Osteocyte (in vitro differentiated cells): ENCODE measurements around the gene HLA-G. TPM values are rescaled to one million over a fixed set of nuclear protein-coding genes. Genes with fewer than 3 reads are reported as not detected.

ENCODE experiments used
- DNase-seq: peaks from one replicate; pipeline ENCODE4 v3.0.0; 2021; ENCODE audit warnings: mixed read lengths; ENCODE audit not compliant: unreplicated experiment; ENCODE audit errors: extremely low spot score
- H3K27ac Mint-ChIP-seq: one replicate; pipeline ENCODE4 v1.8.0; 2021; ENCODE audit warnings: mild to moderate bottlenecking, mixed read lengths; ENCODE audit not compliant: unreplicated experiment
- H3K27me3 Mint-ChIP-seq: one replicate; pipeline ENCODE4 v1.8.0; 2021; ENCODE audit warnings: mixed read lengths; ENCODE audit not compliant: unreplicated experiment
- H3K36me3 Mint-ChIP-seq: one replicate; pipeline ENCODE4 v1.8.0; 2021; ENCODE audit warnings: mixed read lengths; ENCODE audit not compliant: unreplicated experiment
- H3K4me1 Mint-ChIP-seq: one replicate; pipeline ENCODE4 v1.8.0; 2021; ENCODE audit warnings: mixed read lengths; ENCODE audit not compliant: unreplicated experiment
- H3K4me3 Mint-ChIP-seq: one replicate; pipeline ENCODE4 v1.8.0; 2021; ENCODE audit warnings: mild to moderate bottlenecking, moderate library complexity, mixed read lengths; ENCODE audit not compliant: unreplicated experiment
- H3K9me3 Mint-ChIP-seq: one replicate; pipeline ENCODE4 v1.8.0; 2021; ENCODE audit warnings: mixed read lengths; ENCODE audit not compliant: unreplicated experiment
- CTCF ChIP-seq: fragments of 200-600 bp; sonication (generic); IDR thresholded peaks from 2 replicates; pipeline ENCODE4 v1.5.0; 2021; ENCODE audit warnings: antibody characterized with exemption, mild to moderate bottlenecking, moderate library complexity
- total RNA-seq: library from RNA; stranded (reverse); gene quantifications from 2 replicates; pipeline ENCODE4 v1.2.1, GENCODE V29; 2021

HLA-G gene
- total RNA-seq, 1 donor from 2014 or later = 0.32 TPM

GRCh38 chr6:29791786-29792122, 35.9 kb upstream of the HLA-G start:
- peaks cover 7% of the 10 kb centered on the region for H3K4me1 Mint-ChIP-seq
- no peak overlapping the region for H3K27ac Mint-ChIP-seq
- H3K36me3 Mint-ChIP-seq = no peaks in the 10 kb centered on the region
- no peak for DNase-seq
- H3K9me3 Mint-ChIP-seq = no peaks in the 10 kb centered on the region
- no peak for TF ChIP-seq CTCF
- H3K4me3 Mint-ChIP-seq = peak overlapping the region; percentile 39
- peaks cover 65% of the 10 kb centered on the region for H3K27me3 Mint-ChIP-seq

- TF ChIP-seq CTCF = peak; percentile 48
- DNase-seq = no peak
- Mint-ChIP-seq H3K4me3 (peak overlapping the region; percentile 61), H3K27ac (no peak overlapping the region), H3K27me3 (peaks cover 63% of the 10 kb centered on the region), H3K9me3 (no peaks in the 10 kb centered on the region), H3K4me1 (peaks cover 7% of the 10 kb centered on the region), H3K36me3 (no peaks in the 10 kb centered on the region)
Observed at GRCh38 chr6:29792123-29793035, 35.2 kb upstream of the HLA-G start.

GRCh38 chr6:29793036-29793356, 34.6 kb upstream of the HLA-G start:
- TF ChIP-seq CTCF = no peak
- Mint-ChIP-seq H3K27ac (no peak overlapping the region), H3K27me3 (peaks cover 61% of the 10 kb centered on the region), H3K9me3 (no peaks in the 10 kb centered on the region), H3K4me1 (peaks cover 7% of the 10 kb centered on the region), H3K36me3 (no peaks in the 10 kb centered on the region), H3K4me3 (peak overlapping the region; percentile 61)
- no peak for DNase-seq

- peaks cover 65% of the 10 kb centered on the region for H3K27me3 Mint-ChIP-seq
- no peaks in the 10 kb centered on the region for H3K36me3 Mint-ChIP-seq
- no peak overlapping the region for H3K27ac Mint-ChIP-seq
- DNase-seq = no peak
- no peak for TF ChIP-seq CTCF
- no peaks in the 10 kb centered on the region for H3K9me3 Mint-ChIP-seq
- no peak overlapping the region for H3K4me3 Mint-ChIP-seq
- peaks cover 7% of the 10 kb centered on the region for H3K4me1 Mint-ChIP-seq
Observed at GRCh38 chr6:29793796-29794195, 33.8 kb upstream of the HLA-G start.

- Mint-ChIP-seq H3K27ac (no peak overlapping the region), H3K36me3 (no peaks in the 10 kb centered on the region), H3K27me3 (peaks cover 49% of the 10 kb centered on the region), H3K4me1 (peaks cover 7% of the 10 kb centered on the region), H3K4me3 (no peak overlapping the region), H3K9me3 (no peaks in the 10 kb centered on the region)
- no peak for TF ChIP-seq CTCF
- DNase-seq = no peak
Observed at GRCh38 chr6:29796026-29796425, 31.6 kb upstream of the HLA-G start.
